A549 (cell line): ENCODE measurements around the gene PARP1. TPM values are rescaled to one million over a fixed set of nuclear protein-coding genes. Genes with fewer than 3 reads are reported as not detected.

Source experiments
- ATAC-seq, 2 experiments: fragments of 200-7000 bp in 1 of 2; fragments of >200 bp in 1 of 2; cut with Nextera tagmentation in 1 of 2; cut with Tn5 transposase in 1 of 2; 3 replicates each; pipeline versions ENCODE4 v1.8.0 to v1.9.1; 2018 to 2020; ENCODE audit warnings: mild to moderate bottlenecking in 1 of 2, moderate library complexity in 1 of 2
- CTCF ChIA-PET: fragments of 300-600 bp; sonication (Branson Sonifier 250); formaldehyde crosslinking; extraction: SDS; loops from one replicate; lab custom pipeline; 2021; ENCODE audit warnings: antibody characterized with exemption, inconsistent platforms; lab: Yijun Ruan, JAX
- POLR2A ChIA-PET: fragments of 350-600 bp; formaldehyde crosslinking; extraction: SDS; loops from one replicate; lab custom pipeline; 2021; ENCODE audit warnings: antibody characterized with exemption, inconsistent platforms; lab: Yijun Ruan, JAX
- DNase-seq, 2 experiments: peaks; one replicate each; pipeline versions ENCODE4 v3.0.0 to v3.0.0-alpha.2; 2011 to 2016; ENCODE audit warnings: low read depth in 1 of 2, low spot score in 1 of 2
- FAIRE-seq: peaks from 2 replicates; lab custom pipeline; 2011; peaks lifted over from hg19 to GRCh38; lab: Jason Lieb, UNC
- H3K27ac ChIP-seq, 2 experiments: fragments of >200 bp; sonication (Bioruptor Twin); formaldehyde crosslinking; 3 replicates each; pipeline ENCODE4 v1.5.1; 2016 to 2017
- H3K4me1 ChIP-seq: fragments of >200 bp; sonication (Bioruptor Twin); formaldehyde crosslinking; 3 replicates; pipeline ENCODE4 v1.6.1; 2016
- H3K4me2 ChIP-seq: fragments of >200 bp; sonication (Bioruptor Twin); formaldehyde crosslinking; 3 replicates; pipeline ENCODE4 v1.6.1; 2016
- H3K4me3 ChIP-seq: fragments of >200 bp; sonication (Bioruptor Twin); formaldehyde crosslinking; 3 replicates; pipeline ENCODE4 v1.5.1; 2016
- H3K9me3 ChIP-seq: fragments of >200 bp; sonication (Bioruptor Twin); formaldehyde crosslinking; 3 replicates; pipeline ENCODE4 v1.6.1; 2016
- BHLHE40 ChIP-seq: IDR thresholded peaks from 2 replicates; pipeline ENCODE4 v1.6.1; 2012; ENCODE audit warnings: low read depth, low read length, inconsistent platforms
- CEBPB ChIP-seq, 2 experiments: fragments of >200 bp in 1 of 2; sonication (Bioruptor Twin) in 1 of 2; formaldehyde crosslinking in 1 of 2; IDR thresholded peaks; 2 replicates each; pipeline ENCODE4 v1.6.1; 2012 to 2016
- CHD4 ChIP-seq: fragments of 200-600 bp; sonication (generic); IDR thresholded peaks from 2 replicates; pipeline ENCODE4 v1.6.1; 2016; ENCODE audit warnings: antibody characterized with exemption, mild to moderate bottlenecking, borderline replicate concordance
- CTCF ChIP-seq: fragments of >200 bp; sonication (Bioruptor Twin); formaldehyde crosslinking; IDR thresholded peaks from 3 replicates; pipeline ENCODE4 v1.5.1; 2016
- EHMT2 ChIP-seq: fragments of 200-600 bp; sonication (generic); IDR thresholded peaks from 2 replicates; pipeline ENCODE4 v1.6.1; 2016; ENCODE audit warnings: antibody characterized with exemption, low read depth, mild to moderate bottlenecking, moderate library complexity
- EP300 ChIP-seq, 2 experiments: fragments of >200 bp; sonication (Bioruptor Twin); formaldehyde crosslinking; IDR thresholded peaks; 2 replicates in 1 of 2; 3 replicates in 1 of 2; pipeline ENCODE4 v1.6.1; 2016 to 2017
- ESRRA ChIP-seq: fragments of 150-350 bp; IDR thresholded peaks from 2 replicates; pipeline ENCODE4 v1.6.1; 2014; ENCODE audit warnings: mild to moderate bottlenecking, low read length, borderline replicate concordance
- GATA3 ChIP-seq: IDR thresholded peaks from 2 replicates; pipeline ENCODE4 v1.6.1; 2012; ENCODE audit warnings: borderline replicate concordance
- HEYL ChIP-seq: fragments of 250-450 bp; sonication (Bioruptor Pico); IDR thresholded peaks from 2 replicates; pipeline ENCODE4 v1.8.0; 2021; ENCODE audit warnings: mild to moderate bottlenecking, moderate library complexity
- HOXA7 ChIP-seq: fragments of 250-450 bp; sonication (Bioruptor Pico); IDR thresholded peaks from 2 replicates; pipeline ENCODE4 v1.5.0; 2020; ENCODE audit warnings: mild to moderate bottlenecking, moderate library complexity
- HOXB13 ChIP-seq: fragments of 250-450 bp; sonication (Bioruptor Pico); IDR thresholded peaks from 2 replicates; pipeline ENCODE4 v1.5.0; 2020; ENCODE audit warnings: low read depth, mild to moderate bottlenecking, moderate library complexity
- JUNB ChIP-seq: fragments of >200 bp; sonication (Bioruptor Twin); formaldehyde crosslinking; IDR thresholded peaks from 2 replicates; pipeline ENCODE4 v1.6.1; 2016
- KDM5A ChIP-seq: fragments of 200-600 bp; sonication (generic); IDR thresholded peaks from 2 replicates; pipeline ENCODE4 v1.6.1; 2016; ENCODE audit warnings: antibody characterized with exemption, mild to moderate bottlenecking
- NPAS2 ChIP-seq: fragments of 250-450 bp; sonication (Bioruptor Pico); IDR thresholded peaks from 2 replicates; pipeline ENCODE4 v1.8.0; 2022; ENCODE audit warnings: mild to moderate bottlenecking, moderate library complexity, borderline replicate concordance
- POLR2A ChIP-seq: IDR thresholded peaks from 2 replicates; pipeline ENCODE4 v1.6.1; 2012; ENCODE audit warnings: mild to moderate bottlenecking, low read length
- POLR2AphosphoS2 ChIP-seq: conservative IDR thresholded peaks from 2 replicates; pipeline ENCODE4 v1.6.1; 2012; ENCODE audit warnings: low read length, improper control_type of control experiment, inconsistent platforms
- RAD21 ChIP-seq, 2 experiments: fragments of >200 bp in 1 of 2; sonication (Bioruptor Twin) in 1 of 2; formaldehyde crosslinking in 1 of 2; IDR thresholded peaks in 1 of 2; conservative IDR thresholded peaks in 1 of 2; 2 replicates in 1 of 2; 3 replicates in 1 of 2; pipeline ENCODE4 v1.6.1; 2012 to 2018; ENCODE audit warnings: inconsistent platforms in 1 of 2
- RARB ChIP-seq: fragments of 250-450 bp; sonication (Bioruptor Pico); IDR thresholded peaks from 2 replicates; pipeline ENCODE4 v1.8.0; 2021; ENCODE audit warnings: mild to moderate bottlenecking, moderate library complexity
- RNF2 ChIP-seq: fragments of 200-600 bp; sonication (generic); IDR thresholded peaks from 2 replicates; pipeline ENCODE4 v1.6.1; 2016; ENCODE audit warnings: low read depth, mild to moderate bottlenecking, antibody characterized with exemption, moderate library complexity, borderline replicate concordance
- USF2 ChIP-seq: fragments of 450-650 bp; IDR thresholded peaks from 2 replicates; pipeline ENCODE4 v1.6.1; 2014; ENCODE audit warnings: antibody characterized with exemption
- WGBS: methylation state at CpG from one replicate; pipeline ENCODE4 v1.1.6; 2017; ENCODE audit errors: missing lambda C conversion rate; 5-methylcytosine and 5-hydroxymethylcytosine counted together
- polyA plus RNA-seq, 4 experiments: library from polyadenylated mRNA; depleted of rRNA in 3 of 4; stranded (reverse); fragments of >200 nt; fragmentation: RNase III in 1 of 4; extraction: RNeasy Plus Mini Kit Qiagen cat#74134 plus additional on column Dnase treatment in 1 of 4; gene quantifications; 2 replicates in 3 of 4; 3 replicates in 1 of 4; pipeline ENCODE4 v1.2.3, GENCODE V29; 2011 to 2017

Gene PARP1
- polyA plus RNA-seq, 2 of the 4 experiments (the other 2 are of a cell fraction), result 125 to 134 TPM

DNA sequence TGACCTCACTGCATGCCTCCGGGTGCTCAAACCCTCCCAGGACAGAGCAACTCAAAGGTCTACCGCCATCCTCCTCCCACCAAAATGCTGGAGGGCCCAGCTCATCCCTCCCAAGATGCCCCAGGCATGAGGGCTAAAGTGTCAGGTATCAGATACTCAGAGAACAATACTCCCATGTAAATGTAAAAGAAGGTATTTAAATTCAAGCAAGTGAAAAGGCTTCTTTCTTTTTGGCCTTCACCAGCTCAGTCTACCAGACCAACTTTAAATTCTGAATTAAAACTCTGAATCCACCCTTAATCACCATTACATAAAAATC is 3.0 kb downstream of the PARP1 start:
- CTCF ChIA-PET, result interaction anchor here (0.9 to 1.6 kb wide), 4 partner anchors 8 to 229 kb away, joined by 3 to 4 read pairs (median 4); no protein-coding TSS in a partner anchor
- no peak overlapping the region for H3K27ac ChIP-seq
- no peaks in the 10 kb centered on the region for H3K9me3 ChIP-seq
- no peak for FAIRE-seq
- DNase-seq, result no peak
- peaks cover 31% of the 10 kb centered on the region for H3K4me1 ChIP-seq
- H3K4me2 ChIP-seq, result peak overlapping the region; percentile 95; the same call in 2 of the 3 replicates
- H3K4me3 ChIP-seq, result no peak overlapping the region
- POLR2A ChIA-PET, result no interaction called here
- 100% methylated on average over 2 of the region's 2 CpGs for WGBS
- no peak for ATAC-seq
- TF ChIP-seq CHD4 (no peak), NPAS2 (CRISPR knock-in tag) (no peak), EP300 (IDR thresholded peaks at IDR 0.05) (no peak), HOXA7 (no peak)

GRCh38 chr1:226404063-226404903 is 3.6 kb downstream of the PARP1 start:
- CTCF ChIA-PET, result interaction anchor here (0.9 to 1.6 kb wide), 5 partner anchors 9 to 230 kb away, joined by 3 to 4 read pairs (median 4); no protein-coding TSS in a partner anchor
- FAIRE-seq (no peak), DNase-seq (no peak), ATAC-seq (no peak)
- POLR2A ChIA-PET, result no interaction called here
- 61% methylated on average over 4 of the region's 5 CpGs for WGBS
- Histone ChIP-seq H3K27ac (peak overlapping the region in 1 of 2 experiments; percentile 27; a peak in 1 of 6 replicates), H3K9me3 (no peaks in the 10 kb centered on the region), H3K4me3 (no peak overlapping the region), H3K4me1 (peaks cover 31% of the 10 kb centered on the region), H3K4me2 (peak overlapping the region; percentile 95; the same call in 2 of the 3 replicates)
- no peak for TF ChIP-seq RAD21 (conservative IDR thresholded peaks at IDR 0.05 in 1 of 2, IDR thresholded peaks at IDR 0.05 in 1 of 2)
- no peak for TF ChIP-seq USF2
- no peak for TF ChIP-seq BHLHE40
- no peak for TF ChIP-seq HOXA7

- ChIA-PET CTCF (interaction anchor here (1.1 kb wide), 1 partner anchor 9 kb away, joined by 3 read pairs; no protein-coding TSS in a partner anchor), POLR2A (no interaction called here)
- DNase-seq, result peak in 1 of 2 experiments; percentile 71
- no peaks in the 10 kb centered on the region for H3K9me3 ChIP-seq
- 0 out of 3 replicates have a peak overlapping the region, but pooled peaks have one; percentile 15 for H3K4me2 ChIP-seq
- 86% methylated on average over 15 of the region's 15 CpGs for WGBS
- H3K4me3 ChIP-seq, result no peak overlapping the region
- no peak for TF ChIP-seq EHMT2
- no peak for TF ChIP-seq CEBPB (IDR thresholded peaks at IDR 0.05)
- no peak for TF ChIP-seq POLR2A
- no peak for TF ChIP-seq EP300 (IDR thresholded peaks at IDR 0.05)
- TF ChIP-seq POLR2AphosphoS2, result no peak
- no peak for TF ChIP-seq USF2
- TF ChIP-seq GATA3, result no peak
- no peak for TF ChIP-seq RARB (CRISPR knock-in tag)
- no peak for TF ChIP-seq RNF2
- no peak for TF ChIP-seq CTCF
- no peak for TF ChIP-seq HOXB13 (CRISPR knock-in tag)
- TF ChIP-seq HEYL (CRISPR knock-in tag), result no peak
- no peak for TF ChIP-seq RAD21 (conservative IDR thresholded peaks at IDR 0.05 in 1 of 2, IDR thresholded peaks at IDR 0.05 in 1 of 2)
- TF ChIP-seq KDM5A, result no peak
- TF ChIP-seq ESRRA, result no peak
- TF ChIP-seq JUNB, result no peak
- no peak for TF ChIP-seq HOXA7
- H3K27ac ChIP-seq, result no peak overlapping the region
- ATAC-seq, result peak in 1 of 2 experiments; percentile 51; a peak in 3 of 6 replicates
- no peak for FAIRE-seq
- H3K4me1 ChIP-seq, result peaks cover 31% of the 10 kb centered on the region
These were observed 4.5 kb downstream of the PARP1 start for GRCh38 chr1:226403201-226404034.
